Measurements from ENCODE around the gene GDPD5. TPM values are rescaled to one million over a fixed set of nuclear protein-coding genes. Genes with fewer than 3 reads are reported as not detected.

The GDPD5 gene
- total RNA-seq, 4 donors from 2014 or later: 5.1 to 9.3 (median 8.4) TPM

GRCh38 chr11:75467881-75468280 lies 57.9 kb downstream of the GDPD5 start:
- intact Hi-C loops (cut with DNase I): no loop called here
- WGBS: 79% methylated on average over 3 of the region's 4 CpGs

GRCh38 chr11:75467311-75467710 lies 58.4 kb downstream of the GDPD5 start:
- H3K27me3 ChIP-seq: no peaks in the 10 kb centered on the region
- H3K9me3 ChIP-seq: no peaks in the 10 kb centered on the region
- no peaks in the 10 kb centered on the region for H3K36me3 ChIP-seq
- WGBS: 92% methylated on average over 4 of the region's 8 CpGs
- peaks cover 5 to 17% (median 14%) of the 10 kb centered on the region in 4 donors for H3K4me1 ChIP-seq
- no peak for DNase-seq (ENCODE audit: extremely low spot score)
- intact Hi-C loops (cut with DNase I): no loop called here
- no peak overlapping the region for H3K27ac ChIP-seq (replicated peaks in 1 of 4)
- no peak for TF ChIP-seq POLR2A (IDR thresholded peaks at IDR 0.05; ENCODE audit: low read depth)
- TF ChIP-seq EP300 (IDR thresholded peaks at IDR 0.05): no peak
- TF ChIP-seq CTCF (IDR thresholded peaks at IDR 0.05): no peak
- no peak for TF ChIP-seq POLR2AphosphoS5 (IDR thresholded peaks at IDR 0.05)
- no peak overlapping the region for H3K4me3 ChIP-seq

More at GRCh38 chr11:75467881-75468280, 57.9 kb downstream of the GDPD5 start:
- Histone ChIP-seq H3K27me3 (no peaks in the 10 kb centered on the region), H3K9me3 (no peaks in the 10 kb centered on the region), H3K4me1 (peaks cover 5 to 17% (median 14%) of the 10 kb centered on the region in 4 donors), H3K4me3 (no peak overlapping the region), H3K36me3 (no peaks in the 10 kb centered on the region), H3K27ac (replicated peaks in 1 of 4) (no peak overlapping the region)
- TF ChIP-seq POLR2A (IDR thresholded peaks at IDR 0.05; ENCODE audit: low read depth) (no peak), POLR2AphosphoS5 (IDR thresholded peaks at IDR 0.05) (no peak), CTCF (IDR thresholded peaks at IDR 0.05) (no peak), EP300 (IDR thresholded peaks at IDR 0.05) (no peak)
- no peak for DNase-seq (ENCODE audit: extremely low spot score)

GRCh38 chr11:75465701-75466531 lies 59.8 kb downstream of the GDPD5 start:
- no peak overlapping the region for H3K4me3 ChIP-seq
- H3K36me3 ChIP-seq: no peaks in the 10 kb centered on the region
- H3K27me3 ChIP-seq: no peaks in the 10 kb centered on the region
- TF ChIP-seq POLR2A (IDR thresholded peaks at IDR 0.05; ENCODE audit: low read depth): no peak
- TF ChIP-seq CTCF (IDR thresholded peaks at IDR 0.05): no peak
- TF ChIP-seq POLR2AphosphoS5 (IDR thresholded peaks at IDR 0.05): no peak
- no peak for TF ChIP-seq EP300 (IDR thresholded peaks at IDR 0.05)
- no peak overlapping the region for H3K27ac ChIP-seq (replicated peaks in 1 of 4)
- intact Hi-C loops (cut with DNase I): no loop called here
- WGBS: 80% methylated on average over 4 of the region's 11 CpGs
- H3K9me3 ChIP-seq: no peaks in the 10 kb centered on the region
- DNase-seq (ENCODE audit: extremely low spot score): no peak
- peaks cover 5 to 17% (median 14%) of the 10 kb centered on the region in 4 donors for H3K4me1 ChIP-seq

GRCh38 chr11:75463106-75463774 lies 62.5 kb downstream of the GDPD5 start:
- H3K4me1 ChIP-seq: peaks cover 0 to 5% (median 3%) of the 10 kb centered on the region in 4 donors
- H3K9me3 ChIP-seq: no peaks in the 10 kb centered on the region
- no peaks in the 10 kb centered on the region for H3K27me3 ChIP-seq
- intact Hi-C loops (cut with DNase I): no loop called here
- no peak overlapping the region for H3K4me3 ChIP-seq
- whole genome bisulfite sequencing: 82% methylated on average over 8 of the region's 11 CpGs
- H3K36me3 ChIP-seq: no peaks in the 10 kb centered on the region
- H3K27ac ChIP-seq (replicated peaks in 1 of 4): no peak overlapping the region
- DNase-seq (ENCODE audit: extremely low spot score): no peak
- TF ChIP-seq POLR2AphosphoS5 (IDR thresholded peaks at IDR 0.05): no peak
- no peak for TF ChIP-seq POLR2A (IDR thresholded peaks at IDR 0.05; ENCODE audit: low read depth)
- no peak for TF ChIP-seq CTCF (IDR thresholded peaks at IDR 0.05)
- TF ChIP-seq EP300 (IDR thresholded peaks at IDR 0.05): no peak
